SKM-1 (cell line): ENCODE data around the gene PRH1.

ENCODE experiments used
- DNase-seq: peaks from one replicate; lab custom pipeline; 2025; ENCODE audit not compliant: unreplicated experiment; lab: John Stamatoyannopoulos, UW

PRH1 gene

GRCh38 chr12:10884086-10884725 lies at the start of gene PRH1:
TSS of gene PRH1 (minus strand) at chr12:10884255. CDS start at chr12:10884217, 38 bp downstream.
- no peak for DNase-seq

- DNase-seq = no peak
These were observed 44.8 kb upstream of the PRH1 start, which contains the start of gene PRH2 for GRCh38 chr12:10928746-10929286. TSS of gene PRH2 (plus strand) at chr12:10929236. CDS start at chr12:10929274, 38 bp downstream.

GRCh38 chr12:10926269-10926668 lies 42.2 kb upstream of the PRH1 start:
- DNase-seq = no peak

- DNase-seq = no peak
These were observed 35.8 kb upstream of the PRH1 start for GRCh38 chr12:10919809-10920208.

- DNase-seq = no peak
These were observed 26.3 kb upstream of the PRH1 start for GRCh38 chr12:10910380-10910779.

GRCh38 chr12:10909462-10909861 lies 25.4 kb upstream of the PRH1 start, which contains the start of gene TAS2R13:
TSS of gene TAS2R13 (minus strand) at chr12:10909562. CDS start at chr12:10909298, 264 bp downstream.
- no peak for DNase-seq

GRCh38 chr12:10904686-10905085 lies 20.6 kb upstream of the PRH1 start:
- no peak for DNase-seq

- no peak for DNase-seq
These were observed 17.4 kb upstream of the PRH1 start for GRCh38 chr12:10901427-10901826.

- no peak for DNase-seq
These were observed 16.9 kb upstream of the PRH1 start for GRCh38 chr12:10900972-10901371.

GRCh38 chr12:10900530-10900929 lies 16.5 kb upstream of the PRH1 start:
- no peak for DNase-seq

- no peak for DNase-seq
These were observed 12.8 kb upstream of the PRH1 start for GRCh38 chr12:10896854-10897253.

- no peak for DNase-seq
These were observed 7.9 kb upstream of the PRH1 start for GRCh38 chr12:10891937-10892336.

- DNase-seq = no peak
These were observed 5.2 kb upstream of the PRH1 start for GRCh38 chr12:10889226-10889625.

- no peak for DNase-seq
These were observed 10.7 kb downstream of the PRH1 start for GRCh38 chr12:10873378-10873777.

- no peak for DNase-seq
These were observed 16.7 kb downstream of the PRH1 start for GRCh38 chr12:10867381-10867780.

GRCh38 chr12:10863512-10864218 lies 20.4 kb downstream of the PRH1 start:
- DNase-seq = no peak

- DNase-seq = no peak
These were observed 22.7 kb downstream of the PRH1 start for GRCh38 chr12:10861366-10861765.

- DNase-seq = no peak
These were observed 28.2 kb downstream of the PRH1 start for GRCh38 chr12:10855807-10856206.

- no peak for DNase-seq
These were observed 30.3 kb downstream of the PRH1 start for GRCh38 chr12:10853776-10854175.

GRCh38 chr12:10851243-10851858 lies 32.7 kb downstream of the PRH1 start:
- DNase-seq = no peak

- no peak for DNase-seq
These were observed 34.6 kb downstream of the PRH1 start, which contains the start of gene PRR4 for GRCh38 chr12:10849425-10849878. TSS of gene PRR4 (minus strand) at chr12:10849475. CDS start at chr12:10849437, 38 bp downstream.

GRCh38 chr12:10847744-10848143 lies 36.3 kb downstream of the PRH1 start:
- DNase-seq = no peak
